ENCODE measurements around the gene CEP41. TPM values are rescaled to one million over a fixed set of nuclear protein-coding genes. Genes with fewer than 3 reads are reported as not detected.

Gene CEP41
- total RNA-seq, 1 experiment from 2014 or later = 21.6 TPM

DNA sequence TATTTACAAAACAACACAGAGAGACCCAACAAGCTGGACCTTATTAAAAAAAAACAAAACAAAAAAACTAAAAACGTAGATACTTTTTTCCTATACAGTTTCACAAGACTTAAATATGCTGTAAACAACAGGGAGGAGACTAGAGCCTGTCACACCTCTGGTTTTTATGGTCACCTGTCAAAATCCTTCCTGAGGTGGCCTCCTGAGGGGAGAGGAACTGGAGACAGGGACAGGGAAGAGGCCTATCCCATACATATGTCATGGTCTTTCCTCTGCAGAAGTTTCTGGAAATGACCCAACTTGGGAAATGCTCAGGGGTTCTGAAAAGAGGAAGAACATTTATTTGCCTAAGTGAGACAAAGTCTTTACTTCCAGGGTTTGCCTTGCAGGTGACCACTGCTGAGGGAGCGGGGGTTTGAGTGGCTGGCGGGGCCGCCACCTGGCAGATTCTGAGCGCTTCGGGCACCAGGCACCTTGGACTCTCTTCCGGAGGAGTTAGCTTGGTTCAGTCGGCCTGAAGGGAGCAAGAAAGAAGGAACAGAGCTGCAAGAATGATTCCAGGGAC lies 42.2 kb downstream of the CEP41 start:
- H3K27ac ChIP-seq = no peak overlapping the region
- peaks cover 5% of the 10 kb centered on the region; the same call in 1 of the 2 replicates for H3K4me1 ChIP-seq (replicated peaks)
- H3K27me3 ChIP-seq (replicated peaks) = no peaks in the 10 kb centered on the region
- H3K36me3 ChIP-seq = peaks cover 27% of the 10 kb centered on the region
- H3K4me3 ChIP-seq = no peak overlapping the region
- DNase-seq (ENCODE audit: low read depth in 1 of 2, low spot score in 2 of 2) = no peak
- no peaks in the 10 kb centered on the region for H3K9me3 ChIP-seq (replicated peaks)

GRCh38 chr7:130397758-130398073 lies 43.1 kb downstream of the CEP41 start:
- Histone ChIP-seq H3K4me1 (replicated peaks) (peaks cover 8% of the 10 kb centered on the region; the same call in 1 of the 2 replicates), H3K9me3 (replicated peaks) (no peaks in the 10 kb centered on the region), H3K4me3 (no peak overlapping the region), H3K36me3 (peaks cover 19% of the 10 kb centered on the region), H3K27me3 (replicated peaks) (no peaks in the 10 kb centered on the region), H3K27ac (no peak overlapping the region)
- no peak for DNase-seq (ENCODE audit: low read depth in 1 of 2, low spot score in 2 of 2)

- H3K4me1 ChIP-seq (replicated peaks) = peaks cover 9% of the 10 kb centered on the region; the same call in 1 of the 2 replicates
- no peak overlapping the region for H3K4me3 ChIP-seq
- peaks cover 16% of the 10 kb centered on the region for H3K36me3 ChIP-seq
- no peak overlapping the region for H3K27ac ChIP-seq
- no peaks in the 10 kb centered on the region for H3K27me3 ChIP-seq (replicated peaks)
- no peaks in the 10 kb centered on the region for H3K9me3 ChIP-seq (replicated peaks)
- DNase-seq (ENCODE audit: low read depth in 1 of 2, low spot score in 2 of 2) = no peak
These were observed 43.6 kb downstream of the CEP41 start for GRCh38 chr7:130397051-130397757.

- Histone ChIP-seq H3K4me3 (no peak overlapping the region), H3K27ac (no peak overlapping the region), H3K4me1 (replicated peaks) (peaks cover 9% of the 10 kb centered on the region; the same call in 1 of the 2 replicates), H3K27me3 (replicated peaks) (no peaks in the 10 kb centered on the region), H3K36me3 (peaks cover 16% of the 10 kb centered on the region), H3K9me3 (replicated peaks) (no peaks in the 10 kb centered on the region)
- DNase-seq (ENCODE audit: low read depth in 1 of 2, low spot score in 2 of 2) = no peak
These were observed 44.7 kb downstream of the CEP41 start for GRCh38 chr7:130396109-130396508.

DNA sequence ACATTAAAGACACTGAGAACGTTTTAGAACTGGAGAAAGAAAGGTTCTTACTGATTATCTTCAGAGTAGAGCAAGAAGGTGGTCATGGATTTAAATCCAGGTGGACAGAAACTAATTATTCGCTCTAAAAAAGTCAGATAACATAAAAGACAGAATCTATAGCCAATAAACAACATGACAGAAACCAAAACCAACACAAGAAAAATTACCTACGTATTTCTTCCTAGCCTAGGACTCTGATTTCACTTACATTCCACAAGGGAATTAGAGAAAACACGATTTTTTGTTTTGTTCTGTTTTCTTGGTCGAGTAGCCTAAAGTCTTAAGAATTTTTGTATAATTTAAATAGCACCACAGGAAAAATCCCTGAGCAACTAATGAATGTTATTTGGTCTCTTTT lies 45.4 kb downstream of the CEP41 start:
- Histone ChIP-seq H3K4me1 (replicated peaks) (peaks cover 9% of the 10 kb centered on the region; the same call in 1 of the 2 replicates), H3K36me3 (peaks cover 10% of the 10 kb centered on the region), H3K4me3 (no peak overlapping the region), H3K9me3 (replicated peaks) (no peaks in the 10 kb centered on the region), H3K27me3 (replicated peaks) (no peaks in the 10 kb centered on the region), H3K27ac (peak overlapping the region; percentile 17; the same call in 1 of the 2 replicates)
- DNase-seq (ENCODE audit: low read depth in 1 of 2, low spot score in 2 of 2) = no peak

DNA sequence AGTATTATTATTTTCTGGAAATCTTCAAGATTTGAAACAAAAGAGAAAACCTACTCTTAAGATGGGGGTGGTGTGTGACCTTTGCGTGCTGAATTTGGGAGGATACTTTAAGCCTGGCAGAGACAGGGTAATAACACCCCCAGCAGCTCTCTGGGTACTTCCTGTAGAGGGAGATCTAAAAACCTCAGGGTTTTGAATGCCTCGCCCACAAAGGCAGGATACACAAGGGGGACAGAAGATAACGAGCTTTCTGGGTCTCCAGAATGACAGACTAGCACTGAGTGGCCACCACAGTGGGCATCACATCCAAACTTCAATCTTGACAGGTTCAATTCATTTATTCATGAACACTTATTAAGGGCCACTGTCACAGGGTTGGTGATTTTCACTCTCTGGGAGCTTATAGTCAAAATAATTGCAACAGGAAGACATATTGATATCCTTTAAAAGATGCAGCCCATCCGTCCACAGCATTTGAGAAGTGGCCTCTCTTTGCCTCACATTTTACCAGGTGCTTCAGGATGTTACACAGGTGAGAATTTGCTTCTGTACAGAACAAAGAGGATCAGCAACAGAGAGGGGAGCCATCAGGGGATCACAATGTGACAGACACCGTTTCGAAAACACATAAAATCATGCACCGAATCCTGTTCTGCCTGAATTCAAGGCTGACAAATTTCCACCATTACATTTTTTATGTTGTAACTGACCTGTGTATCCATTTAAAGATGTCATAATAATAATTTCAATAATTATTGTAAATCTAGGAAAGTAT lies 46.2 kb downstream of the CEP41 start:
- H3K4me3 ChIP-seq = no peak overlapping the region
- H3K9me3 ChIP-seq (replicated peaks) = no peaks in the 10 kb centered on the region
- no peaks in the 10 kb centered on the region for H3K27me3 ChIP-seq (replicated peaks)
- no peak overlapping the region for H3K27ac ChIP-seq
- peaks cover 9% of the 10 kb centered on the region; the same call in 1 of the 2 replicates for H3K4me1 ChIP-seq (replicated peaks)
- DNase-seq (ENCODE audit: low read depth in 1 of 2, low spot score in 2 of 2) = no peak
- H3K36me3 ChIP-seq = 0 out of 2 replicates have a peak, but pooled peaks cover 5% of the 10 kb centered on the region

- Histone ChIP-seq H3K36me3 (0 out of 2 replicates have a peak, but pooled peaks cover 3% of the 10 kb centered on the region), H3K4me3 (no peak overlapping the region), H3K27ac (no peak overlapping the region), H3K4me1 (replicated peaks) (peaks cover 9% of the 10 kb centered on the region), H3K9me3 (replicated peaks) (peaks cover 1% of the 10 kb centered on the region), H3K27me3 (replicated peaks) (no peaks in the 10 kb centered on the region)
- no peak for DNase-seq (ENCODE audit: low read depth in 1 of 2, low spot score in 2 of 2)
These were observed 46.9 kb downstream of the CEP41 start for GRCh38 chr7:130393841-130394411.

- H3K27ac ChIP-seq = no peak overlapping the region
- H3K36me3 ChIP-seq = 0 out of 2 replicates have a peak, but pooled peaks cover 3% of the 10 kb centered on the region
- H3K4me3 ChIP-seq = no peak overlapping the region
- H3K9me3 ChIP-seq (replicated peaks) = peaks cover 4% of the 10 kb centered on the region
- H3K27me3 ChIP-seq (replicated peaks) = no peaks in the 10 kb centered on the region
- DNase-seq (ENCODE audit: low read depth in 1 of 2, low spot score in 2 of 2) = no peak
- H3K4me1 ChIP-seq (replicated peaks) = peaks cover 17% of the 10 kb centered on the region
These were observed 47.7 kb downstream of the CEP41 start for GRCh38 chr7:130393101-130393561.

DNA sequence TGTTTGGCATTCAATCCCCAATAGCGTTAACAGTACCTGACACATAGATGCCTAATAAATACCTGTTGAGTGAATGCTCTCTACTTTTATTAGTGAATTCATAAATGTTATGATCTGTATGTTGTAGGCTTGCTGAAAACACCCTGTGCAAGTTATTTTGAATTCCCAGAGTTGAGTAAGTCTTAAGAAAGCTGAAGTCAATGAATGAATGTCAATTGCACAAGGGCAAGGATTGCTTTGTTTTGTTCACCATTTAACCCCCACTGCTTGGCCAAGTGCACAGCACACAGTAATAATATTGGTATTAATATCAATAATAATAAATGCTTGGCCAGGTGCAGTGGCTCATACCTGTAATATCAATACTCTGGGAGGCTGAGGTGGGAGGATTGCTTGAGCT lies 50.3 kb downstream of the CEP41 start:
- no peak for DNase-seq (ENCODE audit: low read depth in 1 of 2, low spot score in 2 of 2)
- Histone ChIP-seq H3K36me3 (no peaks in the 10 kb centered on the region), H3K4me3 (no peak overlapping the region), H3K27ac (no peak overlapping the region), H3K9me3 (replicated peaks) (peaks cover 4% of the 10 kb centered on the region), H3K27me3 (replicated peaks) (no peaks in the 10 kb centered on the region), H3K4me1 (replicated peaks) (peaks cover 35% of the 10 kb centered on the region)

- peak overlapping the region; percentile 31 for H3K27ac ChIP-seq
- no peaks in the 10 kb centered on the region for H3K27me3 ChIP-seq (replicated peaks)
- no peak overlapping the region for H3K4me3 ChIP-seq
- H3K9me3 ChIP-seq (replicated peaks) = peaks cover 4% of the 10 kb centered on the region
- peaks cover 30% of the 10 kb centered on the region for H3K4me1 ChIP-seq (replicated peaks)
- DNase-seq (ENCODE audit: low read depth in 1 of 2, low spot score in 2 of 2) = no peak
- no peaks in the 10 kb centered on the region for H3K36me3 ChIP-seq
These were observed 52.1 kb downstream of the CEP41 start for GRCh38 chr7:130388671-130389070.

- H3K27me3 ChIP-seq (replicated peaks) = no peaks in the 10 kb centered on the region
- no peak overlapping the region for H3K4me3 ChIP-seq
- peaks cover 4% of the 10 kb centered on the region for H3K9me3 ChIP-seq (replicated peaks)
- H3K36me3 ChIP-seq = no peaks in the 10 kb centered on the region
- peak; percentile 91 for DNase-seq (ENCODE audit: low read depth in 1 of 2, low spot score in 2 of 2)
- peak overlapping the region; percentile 74 for H3K27ac ChIP-seq
- H3K4me1 ChIP-seq (replicated peaks) = peaks cover 28% of the 10 kb centered on the region
These were observed 53.0 kb downstream of the CEP41 start for GRCh38 chr7:130387628-130388403.

GRCh38 chr7:130387306-130387627 lies 53.5 kb downstream of the CEP41 start:
- Histone ChIP-seq H3K27ac (peak overlapping the region; percentile 74), H3K27me3 (replicated peaks) (no peaks in the 10 kb centered on the region), H3K9me3 (replicated peaks) (peaks cover 4% of the 10 kb centered on the region), H3K4me3 (no peak overlapping the region), H3K36me3 (no peaks in the 10 kb centered on the region), H3K4me1 (replicated peaks) (peaks cover 27% of the 10 kb centered on the region)
- no peak for DNase-seq (ENCODE audit: low read depth in 1 of 2, low spot score in 2 of 2)

- Histone ChIP-seq H3K36me3 (no peaks in the 10 kb centered on the region), H3K27ac (peak overlapping the region; percentile 74), H3K27me3 (replicated peaks) (no peaks in the 10 kb centered on the region), H3K4me3 (no peak overlapping the region), H3K9me3 (replicated peaks) (peaks cover 4% of the 10 kb centered on the region), H3K4me1 (replicated peaks) (peaks cover 27% of the 10 kb centered on the region)
- DNase-seq (ENCODE audit: low read depth in 1 of 2, low spot score in 2 of 2) = no peak
These were observed 53.9 kb downstream of the CEP41 start for GRCh38 chr7:130386876-130387275.

All from SJSA1 (cell line).